Esophagus squamous epithelium (tissue), 5 donors: ENCODE results near the gene TSPAN14. TPM values are rescaled to one million over a fixed set of nuclear protein-coding genes. Genes with fewer than 3 reads are reported as not detected.

ENCODE experiments used
- DNase-seq: peaks from one replicate; lab custom pipeline; 2025; lab: John Stamatoyannopoulos, UW
- H3K27ac ChIP-seq, 4 donors: fragments of 200-600 bp; sonication (generic); one replicate each; pipeline ENCODE4 v1.5.1; 2016 to 2019; ENCODE audit warnings: mild to moderate bottlenecking in 1 of 4
- H3K27me3 ChIP-seq, 4 donors: fragments of 200-600 bp; sonication (generic); 1 replicate in 3 of 4; 2 replicates in 1 of 4; pipeline versions ENCODE4 v1.5.1 to v1.6.0; 2017 to 2021; ENCODE audit warnings: antibody characterized with exemption in 1 of 4
- H3K36me3 ChIP-seq, 3 donors: fragments of 200-600 bp; sonication (generic); one replicate each; pipeline ENCODE4 v1.5.1; 2016 to 2019
- H3K4me1 ChIP-seq, 3 donors: fragments of 200-600 bp; sonication (generic); one replicate each; pipeline ENCODE4 v1.5.1; 2017 to 2019
- H3K4me3 ChIP-seq, 4 donors: fragments of 200-600 bp; sonication (generic); 1 replicate in 3 of 4; 2 replicates in 1 of 4; pipeline ENCODE4 v1.5.1; 2016 to 2019; ENCODE audit warnings: mild to moderate bottlenecking in 2 of 4, moderate library complexity in 1 of 4
- H3K9me3 ChIP-seq, 3 donors: fragments of 200-600 bp; sonication (generic); one replicate each; pipeline ENCODE4 v1.5.1; 2016 to 2019
- POLR2A ChIP-seq, 4 donors: fragments of 450-650 bp; IDR thresholded peaks; one replicate each; pipeline ENCODE4 v1.6.1; 2017; ENCODE audit warnings: antibody characterized with exemption in 4 of 4, mild to moderate bottlenecking in 4 of 4, moderate library complexity in 3 of 4
- WGBS, 2 donors: methylation state at CpG; one replicate each; pipeline ENCODE4 v1.1.5; 2018; 5-methylcytosine and 5-hydroxymethylcytosine counted together
- intact Hi-C: fragments of 100-400 bp; cut with DNase I; formaldehyde crosslinking; loops from one replicate; pipeline ENCODE4 v1.15.0; 2022
- total RNA-seq, 4 donors: library from RNA; depleted of rRNA; stranded (reverse); fragments of >200 nt; gene quantifications; one replicate each; pipeline ENCODE4 v1.1.0, GENCODE V29; 2016
- TF ChIP-seq, protein P1 (sequence below), 6 experiments: fragments of 450-650 bp in 4 of 6; fragments of 200-600 bp in 2 of 6; sonication (generic) in 2 of 6; IDR thresholded peaks; one replicate each; pipeline ENCODE4 v1.5.1; 2016 to 2019; ENCODE audit warnings: antibody characterized with exemption in 6 of 6, mild to moderate bottlenecking in 4 of 6, moderate library complexity in 4 of 6
- donor health status: DM: yes; HTN: yes; CAD: no.

The TSPAN14 gene
- total RNA-seq, 4 donors from 2014 or later, result 66.4 to 118 (median 89.8) TPM

DNA sequence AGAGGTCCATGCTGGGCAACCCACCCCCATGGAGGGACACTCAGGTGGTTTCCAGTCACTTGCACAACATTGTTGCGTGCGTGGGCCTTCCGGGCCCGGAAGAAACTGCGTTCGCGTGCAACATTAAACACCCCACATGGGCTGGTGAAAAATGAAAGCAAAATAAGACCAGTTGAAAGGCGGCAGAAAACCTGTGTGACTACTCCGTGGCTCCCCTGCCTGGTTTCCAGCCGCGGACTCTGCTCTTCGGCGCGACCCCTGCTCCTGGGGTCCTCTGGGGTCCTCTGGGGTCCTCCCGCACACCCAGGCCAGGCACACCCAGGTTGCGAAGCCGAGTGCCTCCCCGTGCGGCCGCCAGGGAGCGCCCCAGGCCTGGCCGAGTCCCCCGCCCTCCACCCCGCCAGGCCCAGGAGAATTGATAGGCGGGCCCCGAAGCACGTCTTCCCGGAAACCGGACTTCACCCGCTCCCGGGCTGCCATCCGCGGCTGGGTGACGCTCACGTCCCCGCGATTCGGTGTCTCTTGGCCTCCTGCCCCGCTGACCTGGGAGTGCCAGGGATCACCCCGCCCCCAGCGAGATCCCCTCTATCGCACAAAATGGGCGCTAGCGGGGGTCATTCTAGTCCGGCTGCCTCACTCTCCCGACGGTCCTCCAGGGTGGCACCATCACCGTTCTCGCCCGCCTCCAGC lies 81.7 kb downstream of the TSPAN14 start:
- Histone ChIP-seq H3K4me3 (peak overlapping the region; percentile 32 to 70 (median 56)), H3K27me3 (no peaks in the 10 kb centered on the region), H3K27ac (peak overlapping the region; percentile 35 to 79 (median 66)), H3K36me3 (no peaks in the 10 kb centered on the region), H3K4me1 (peaks cover 0 to 33% (median 16%) of the 10 kb centered on the region in 3 donors), H3K9me3 (no peaks in the 10 kb centered on the region)
- peak; percentile 25 for DNase-seq
- intact Hi-C loops, result no loop called here
- 35% methylated on average over 22 of the region's 50 CpGs; no CpG with 5 or more reads in 1 of the 2 donors for WGBS, 2 donors
- TF ChIP-seq, protein P1, sequence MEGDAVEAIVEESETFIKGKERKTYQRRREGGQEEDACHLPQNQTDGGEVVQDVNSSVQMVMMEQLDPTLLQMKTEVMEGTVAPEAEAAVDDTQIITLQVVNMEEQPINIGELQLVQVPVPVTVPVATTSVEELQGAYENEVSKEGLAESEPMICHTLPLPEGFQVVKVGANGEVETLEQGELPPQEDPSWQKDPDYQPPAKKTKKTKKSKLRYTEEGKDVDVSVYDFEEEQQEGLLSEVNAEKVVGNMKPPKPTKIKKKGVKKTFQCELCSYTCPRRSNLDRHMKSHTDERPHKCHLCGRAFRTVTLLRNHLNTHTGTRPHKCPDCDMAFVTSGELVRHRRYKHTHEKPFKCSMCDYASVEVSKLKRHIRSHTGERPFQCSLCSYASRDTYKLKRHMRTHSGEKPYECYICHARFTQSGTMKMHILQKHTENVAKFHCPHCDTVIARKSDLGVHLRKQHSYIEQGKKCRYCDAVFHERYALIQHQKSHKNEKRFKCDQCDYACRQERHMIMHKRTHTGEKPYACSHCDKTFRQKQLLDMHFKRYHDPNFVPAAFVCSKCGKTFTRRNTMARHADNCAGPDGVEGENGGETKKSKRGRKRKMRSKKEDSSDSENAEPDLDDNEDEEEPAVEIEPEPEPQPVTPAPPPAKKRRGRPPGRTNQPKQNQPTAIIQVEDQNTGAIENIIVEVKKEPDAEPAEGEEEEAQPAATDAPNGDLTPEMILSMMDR (IDR thresholded peaks at IDR 0.05), result peak in 5 of 6 experiments; percentile 60 to 79 (median 69)
- TF ChIP-seq POLR2A (IDR thresholded peaks at IDR 0.05), result peak in 1 of 4 donors; percentile 50

DNA sequence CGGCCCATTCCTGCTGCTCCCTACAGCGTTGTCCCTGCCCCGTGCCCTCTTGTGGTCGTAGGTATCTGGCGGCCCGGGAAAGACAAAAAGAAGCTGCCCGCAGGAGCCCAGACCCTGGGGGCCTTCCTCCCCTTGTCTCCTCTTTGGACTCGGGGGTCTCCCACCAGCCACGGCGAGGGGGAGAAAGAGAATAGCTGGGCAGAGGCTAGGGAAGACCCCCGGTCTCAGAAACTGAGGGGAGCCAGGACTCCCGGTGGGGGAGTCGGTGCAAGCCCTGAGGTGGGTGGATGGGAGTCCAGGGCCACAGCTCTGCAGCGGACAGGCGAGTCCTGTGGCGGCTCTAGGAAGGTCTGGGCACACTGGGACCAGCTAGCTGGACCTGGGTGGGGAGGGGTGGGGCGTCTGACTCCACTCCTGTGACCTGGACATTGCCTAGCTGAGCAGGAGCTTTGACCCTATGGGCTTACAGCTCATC lies 82.3 kb downstream of the TSPAN14 start:
- Histone ChIP-seq H3K27me3 (no peaks in the 10 kb centered on the region), H3K9me3 (no peaks in the 10 kb centered on the region), H3K36me3 (no peaks in the 10 kb centered on the region), H3K4me1 (peaks cover 0 to 39% (median 16%) of the 10 kb centered on the region in 3 donors), H3K4me3 (peak overlapping the region; percentile 32 to 70 (median 56)), H3K27ac (peak overlapping the region; percentile 35 to 79 (median 66))
- TF ChIP-seq POLR2A (IDR thresholded peaks at IDR 0.05), result no peak
- TF ChIP-seq, protein P1 (IDR thresholded peaks at IDR 0.05), result no peak
- no peak for DNase-seq
- intact Hi-C loops, result no loop called here
- 72 to 100% methylated on average over 4 to 7 of the region's 17 CpGs for WGBS, 2 donors

DNA sequence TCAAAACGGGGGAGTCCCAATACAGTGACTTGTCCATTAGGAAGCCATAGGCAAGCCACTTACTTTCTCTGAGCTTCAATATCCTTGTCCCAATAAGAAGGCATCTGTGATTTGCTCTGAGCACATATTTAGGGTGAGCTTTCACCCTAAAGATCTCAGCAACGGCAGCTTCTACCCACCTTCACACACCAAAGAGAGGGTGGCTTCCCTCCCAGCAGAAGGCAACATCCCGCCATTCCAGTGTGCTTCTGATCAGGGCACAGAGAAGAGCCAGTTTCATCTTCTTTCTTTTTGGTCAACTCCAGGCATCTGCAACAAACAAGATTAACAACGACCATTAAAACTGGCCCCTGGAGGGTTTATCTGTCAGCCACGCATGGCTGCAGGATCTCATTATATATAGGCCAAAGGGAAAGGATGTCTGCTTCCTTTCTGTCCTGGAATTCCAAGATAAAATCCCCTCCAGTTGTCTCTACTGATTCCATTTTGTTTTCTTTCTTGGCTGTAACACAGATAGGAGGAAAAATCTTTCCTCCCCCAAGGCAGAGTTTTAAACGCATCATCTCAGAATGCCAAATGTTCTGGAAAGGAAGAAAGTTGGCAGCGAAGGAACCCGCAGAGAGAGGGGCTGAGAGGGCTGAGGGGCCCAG lies 83.1 kb downstream of the TSPAN14 start:
- TF ChIP-seq POLR2A (IDR thresholded peaks at IDR 0.05), result no peak
- TF ChIP-seq, protein P1 (IDR thresholded peaks at IDR 0.05), result no peak
- Histone ChIP-seq H3K36me3 (no peaks in the 10 kb centered on the region), H3K4me3 (no peak overlapping the region), H3K27me3 (no peaks in the 10 kb centered on the region), H3K4me1 (peaks cover 0 to 45% (median 16%) of the 10 kb centered on the region in 3 donors), H3K9me3 (no peaks in the 10 kb centered on the region), H3K27ac (no peak overlapping the region)
- 75 to 87% methylated on average over 8 of the region's 8 CpGs for WGBS, 2 donors
- intact Hi-C loops, result no loop called here
- no peak for DNase-seq

DNA sequence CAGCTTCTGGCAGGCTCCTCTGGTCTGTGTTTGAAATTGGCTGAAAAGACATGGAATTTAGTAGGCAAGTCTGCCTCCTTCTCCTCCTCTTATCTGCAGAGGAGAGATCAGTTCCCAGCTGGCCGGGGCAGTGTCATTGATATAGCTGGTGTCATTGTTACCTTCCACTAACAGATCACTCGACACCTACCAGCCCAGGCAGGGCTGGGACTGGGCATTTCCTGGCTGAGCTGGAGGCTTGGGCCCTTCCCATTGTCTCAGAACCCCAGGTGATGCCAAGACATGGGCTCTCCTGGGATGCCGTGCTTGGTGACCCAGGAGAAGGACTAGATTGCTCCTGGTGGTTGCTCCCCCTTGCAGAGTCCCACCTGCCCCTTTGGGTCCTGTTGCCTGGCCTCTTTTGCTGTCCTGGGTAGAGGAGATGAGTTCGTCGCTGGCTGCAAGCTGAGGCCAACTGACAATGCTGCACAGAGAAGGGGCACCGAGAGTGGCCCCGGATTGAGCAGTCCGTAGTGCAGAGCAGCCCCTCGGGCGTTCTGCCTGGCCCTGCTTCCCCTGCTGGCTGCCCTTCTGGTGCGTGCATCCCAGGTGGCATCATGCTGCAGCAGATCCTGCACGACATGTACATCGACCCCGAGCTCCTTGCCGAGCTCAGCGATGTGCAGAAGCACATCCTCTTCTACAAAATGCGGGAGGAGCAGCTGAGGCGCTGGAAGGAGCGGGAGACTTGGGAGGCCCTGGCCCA lies 83.8 kb downstream of the TSPAN14 start, which contains the start of gene SH2D4B:
Gene SH2D4B, plus strand, starts transcription at position 167 of the 745 bp plus-strand sequence. Its CDS starts 430 bp downstream, at position 597.
- Histone ChIP-seq H3K36me3 (no peaks in the 10 kb centered on the region), H3K4me1 (peaks cover 0 to 45% (median 16%) of the 10 kb centered on the region in 3 donors), H3K27ac (no peak within 1 kb of the TSS), H3K4me3 (no peak within 1 kb of the TSS), H3K27me3 (no peaks in the 10 kb centered on the region), H3K9me3 (no peaks in the 10 kb centered on the region)
- 93 to 100% methylated on average over 2 to 5 of the region's 19 CpGs for WGBS, 2 donors
- DNase-seq, result no peak
- TF ChIP-seq POLR2A (IDR thresholded peaks at IDR 0.05), result no peak
- intact Hi-C loops, result no loop called here

DNA sequence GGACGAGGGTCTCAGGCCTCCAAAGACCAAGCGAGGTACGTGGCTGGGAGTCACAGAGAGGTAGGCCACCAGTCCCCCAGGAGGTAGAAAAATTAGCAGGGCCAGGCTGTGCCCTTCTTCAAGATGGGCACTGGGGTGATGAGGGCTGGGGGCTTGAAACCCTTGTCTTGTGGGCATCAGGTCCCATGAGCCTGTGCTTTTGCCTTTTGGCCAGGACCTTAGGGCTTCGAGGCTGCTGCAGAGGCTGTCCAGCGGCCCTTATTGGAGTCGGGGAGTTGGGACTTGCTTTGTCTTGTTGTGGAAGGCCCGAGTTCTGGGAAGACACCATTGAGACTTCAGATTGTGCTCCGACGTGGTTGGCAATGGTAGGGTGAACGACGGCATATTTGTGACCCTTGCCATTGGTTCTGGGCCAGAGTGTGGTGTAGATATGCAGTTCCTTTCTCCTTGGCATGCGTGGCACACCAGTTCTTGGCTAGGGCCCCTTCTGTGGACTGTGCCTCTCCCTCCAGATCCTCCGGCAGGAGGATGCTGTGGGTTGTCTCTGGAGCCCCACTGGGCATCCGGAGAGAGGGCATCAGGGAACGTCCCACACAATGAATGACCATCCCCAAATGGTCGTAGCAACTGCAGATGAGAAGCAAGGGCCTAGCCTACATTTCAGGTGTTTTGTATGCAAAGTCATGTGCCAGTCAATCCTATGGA lies 84.5 kb downstream of the TSPAN14 start:
- Histone ChIP-seq H3K9me3 (no peaks in the 10 kb centered on the region), H3K27ac (no peak overlapping the region), H3K4me1 (peaks cover 0 to 45% (median 16%) of the 10 kb centered on the region in 3 donors), H3K27me3 (no peaks in the 10 kb centered on the region), H3K4me3 (no peak overlapping the region), H3K36me3 (no peaks in the 10 kb centered on the region)
- 73 to 93% methylated on average over 4 to 10 of the region's 16 CpGs for WGBS, 2 donors
- no peak for TF ChIP-seq POLR2A (IDR thresholded peaks at IDR 0.05)
- TF ChIP-seq, protein P1 (IDR thresholded peaks at IDR 0.05), result no peak
- intact Hi-C loops, result no loop called here
- DNase-seq, result no peak
